Endometrial microvascular endothelial cells (primary cell): ENCODE data around the gene CLDN18. TPM values are rescaled to one million over a fixed set of nuclear protein-coding genes. Genes with fewer than 3 reads are reported as not detected.

Source experiments
- in situ Hi-C: cut with HindIII; loops from 2 replicates; pipeline ENCODE4 v1.10.0; 2017; ENCODE audit warnings: low sequenced_read_pairs, low pct_unique_long_range_greater_than_20kb; ENCODE audit errors: inconsistent ontology term
- total RNA-seq: library from RNA; depleted of rRNA; stranded (reverse); fragments of >200 nt; gene quantifications from one replicate; pipeline ENCODE4 v1.2.3, GENCODE V29; 2015; ENCODE audit errors: inconsistent ontology term

The CLDN18 gene
- total RNA-seq, 1 donor from 2014 or later: not detected

GRCh38 chr3:138019281-138020069, 9.5 kb downstream of the CLDN18 start:
- in situ Hi-C loops: no loop called here

GRCh38 chr3:138023754-138024153, 13.8 kb downstream of the CLDN18 start:
- in situ Hi-C loops: no loop called here

- in situ Hi-C loops: no loop called here
These were observed 15.6 kb downstream of the CLDN18 start for GRCh38 chr3:138025553-138025952.

- in situ Hi-C loops: no loop called here
These were observed 17.9 kb downstream of the CLDN18 start for GRCh38 chr3:138027821-138028220.

GRCh38 chr3:138030734-138031280, 20.8 kb downstream of the CLDN18 start:
- in situ Hi-C loops: no loop called here

- in situ Hi-C loops: no loop called here
These were observed 21.6 kb downstream of the CLDN18 start for GRCh38 chr3:138031536-138031935.

- in situ Hi-C loops: no loop called here
These were observed 22.6 kb downstream of the CLDN18 start for GRCh38 chr3:138032567-138032966.

GRCh38 chr3:138033202-138033691, 23.3 kb downstream of the CLDN18 start:
- in situ Hi-C loops: no loop called here

- in situ Hi-C loops: no loop called here
These were observed 25.0 kb downstream of the CLDN18 start for GRCh38 chr3:138034918-138035317.

- in situ Hi-C loops: no loop called here
These were observed 26.6 kb downstream of the CLDN18 start for GRCh38 chr3:138036572-138036971.

GRCh38 chr3:138038725-138039462, 28.9 kb downstream of the CLDN18 start:
- in situ Hi-C loops: no loop called here

GRCh38 chr3:138042043-138042442, 32.1 kb downstream of the CLDN18 start:
- in situ Hi-C loops: no loop called here

GRCh38 chr3:138043266-138044029, 33.5 kb downstream of the CLDN18 start:
- in situ Hi-C loops: no loop called here

GRCh38 chr3:138046085-138046484, 36.1 kb downstream of the CLDN18 start:
- in situ Hi-C loops: no loop called here

GRCh38 chr3:138046955-138047354, 37.0 kb downstream of the CLDN18 start:
- in situ Hi-C loops: no loop called here

- in situ Hi-C loops: no loop called here
These were observed 37.7 kb downstream of the CLDN18 start for GRCh38 chr3:138047596-138048158.

- in situ Hi-C loops: no loop called here
These were observed 39.4 kb downstream of the CLDN18 start for GRCh38 chr3:138049157-138049919.
